ENCODE measurements around the gene COL4A2.

- TF ChIP-seq GATA2 (IDR thresholded peaks at IDR 0.05; ENCODE audit: low read depth, low read length) (no peak), GATA3 (IDR thresholded peaks at IDR 0.05; ENCODE audit: low read depth, low read length) (no peak)
These were observed 211.1 kb downstream of the COL4A2 start for GRCh38 chr13:110518226-110518525.

Measured in SH-SY5Y (cell line).